IPS-NIHi11 (cell line): Measurements from ENCODE around the gene DYNC2H1.
A peak's percentile ranks its signal among the peaks of the same experiment; 100 is the strongest.
"Not testable (repeated sequence)": the region's sequence is repeated elsewhere in the genome, so short reads cannot be mapped to it uniquely, and the experiment has no call there.

Experiments used
- DNase-seq: peaks from one replicate; pipeline ENCODE4 v3.0.0; 2012; ENCODE audit warnings: mixed read lengths, low spot score

The DYNC2H1 gene

GRCh38 chr11:103141986-103142385, 32.8 kb downstream of the DYNC2H1 start:
- DNase-seq = not testable (repeated sequence)

GRCh38 chr11:103147627-103148026, 38.4 kb downstream of the DYNC2H1 start:
- DNase-seq = no peak

- DNase-seq = no peak
Measured at GRCh38 chr11:103157542-103157941, 48.3 kb downstream of the DYNC2H1 start.

GRCh38 chr11:103164093-103164796, 55.0 kb downstream of the DYNC2H1 start:
- no peak for DNase-seq

- DNase-seq = no peak
Measured at GRCh38 chr11:103167166-103167565, 57.9 kb downstream of the DYNC2H1 start.

GRCh38 chr11:103170865-103171264, 61.6 kb downstream of the DYNC2H1 start:
- no peak for DNase-seq

GRCh38 chr11:103175461-103176129, 66.4 kb downstream of the DYNC2H1 start:
- DNase-seq = no peak

GRCh38 chr11:103183981-103184611, 74.9 kb downstream of the DYNC2H1 start:
- DNase-seq = no peak

GRCh38 chr11:103202048-103202651, 92.9 kb downstream of the DYNC2H1 start:
- DNase-seq = peak; percentile 27

GRCh38 chr11:103210543-103210942, 101.3 kb downstream of the DYNC2H1 start:
- no peak for DNase-seq

- no peak for DNase-seq
Measured at GRCh38 chr11:103215812-103216211, 106.6 kb downstream of the DYNC2H1 start.

GRCh38 chr11:103220133-103220532, 110.9 kb downstream of the DYNC2H1 start:
- DNase-seq = no peak

GRCh38 chr11:103222806-103223205, 113.6 kb downstream of the DYNC2H1 start:
- no peak for DNase-seq

GRCh38 chr11:103228807-103229206, 119.6 kb downstream of the DYNC2H1 start:
- DNase-seq = no peak

GRCh38 chr11:103234974-103235373, 125.7 kb downstream of the DYNC2H1 start:
- DNase-seq = no peak

GRCh38 chr11:103241574-103241973, 132.3 kb downstream of the DYNC2H1 start:
- no peak for DNase-seq

GRCh38 chr11:103254123-103254522, 144.9 kb downstream of the DYNC2H1 start:
- no peak for DNase-seq

- peak; percentile 44 for DNase-seq
Measured at GRCh38 chr11:103257360-103257759, 148.1 kb downstream of the DYNC2H1 start.

- no peak for DNase-seq
Measured at GRCh38 chr11:103266167-103266831, 157.1 kb downstream of the DYNC2H1 start.

GRCh38 chr11:103272876-103273275, 163.7 kb downstream of the DYNC2H1 start:
- DNase-seq = no peak

GRCh38 chr11:103274025-103274424, 164.8 kb downstream of the DYNC2H1 start:
- DNase-seq = no peak

- DNase-seq = no peak
Measured at GRCh38 chr11:103279821-103280220, 170.6 kb downstream of the DYNC2H1 start.
